Liver (tissue), 9 donors: ENCODE data around the gene MYO6. TPM values are rescaled to one million over a fixed set of nuclear protein-coding genes. Genes with fewer than 3 reads are reported as not detected.

ENCODE experiments used
- DNase-seq: peaks from one replicate; pipeline ENCODE4 v3.0.0-alpha.2; 2017; ENCODE audit warnings: low spot score
- H3K27ac ChIP-seq, 2 donors: one replicate each; pipeline ENCODE4 v1.7.0; 2013; ENCODE audit warnings: inconsistent platforms in 2 of 2, low read length in 2 of 2, control low read depth in 1 of 2, low read depth in 1 of 2, mild to moderate bottlenecking in 1 of 2
- H3K27me3 ChIP-seq, 4 donors: one replicate each; pipeline versions ENCODE4 v1.6.1 to v1.7.0; 2013; ENCODE audit warnings: low read length in 3 of 4, inconsistent platforms in 1 of 4, mild to moderate bottlenecking in 1 of 4, moderate library complexity in 1 of 4; ENCODE audit not compliant: control insufficient read depth in 4 of 4, insufficient read depth in 4 of 4
- H3K36me3 ChIP-seq, 4 donors: one replicate each; pipeline versions ENCODE4 v1.6.1 to v1.7.0; 2013; ENCODE audit warnings: low read length in 3 of 4, mild to moderate bottlenecking in 3 of 4, low read depth in 1 of 4, moderate library complexity in 1 of 4; ENCODE audit not compliant: control insufficient read depth in 4 of 4, insufficient read depth in 3 of 4
- H3K4me1 ChIP-seq, 4 donors: one replicate each; pipeline versions ENCODE4 v1.6.1 to v1.7.0; 2013; ENCODE audit warnings: low read length in 3 of 4, mild to moderate bottlenecking in 3 of 4, moderate library complexity in 1 of 4; ENCODE audit not compliant: control insufficient read depth in 4 of 4, insufficient read depth in 4 of 4
- H3K4me3 ChIP-seq, 3 donors: one replicate each; pipeline versions ENCODE4 v1.6.1 to v1.7.0; 2013; ENCODE audit warnings: low read length in 3 of 3, control low read depth in 1 of 3, low read depth in 1 of 3, mild to moderate bottlenecking in 1 of 3
- H3K9ac ChIP-seq, 2 donors: one replicate each; pipeline ENCODE4 v1.7.0; 2013; ENCODE audit warnings: low read length in 2 of 2, mild to moderate bottlenecking in 2 of 2, moderate library complexity in 2 of 2, control low read depth in 1 of 2, low read depth in 1 of 2
- H3K9me3 ChIP-seq, 4 donors: one replicate each; pipeline versions ENCODE4 v1.6.1 to v1.7.0; 2013; ENCODE audit warnings: low read length in 3 of 4; ENCODE audit not compliant: control insufficient read depth in 4 of 4
- ATF3 ChIP-seq: IDR thresholded peaks from 2 replicates; pipeline ENCODE4 v1.6.1; 2016; ENCODE audit warnings: antibody characterized with exemption
- CTCF ChIP-seq: fragments of 150-350 bp; IDR thresholded peaks from 2 replicates; pipeline ENCODE4 v1.5.1; 2017; ENCODE audit warnings: improper control_type of control experiment, low read depth, low read length; ENCODE audit not compliant: missing input control
- FOXA1 ChIP-seq: IDR thresholded peaks from 2 replicates; pipeline ENCODE4 v1.6.1; 2016; ENCODE audit warnings: antibody characterized with exemption
- FOXA2 ChIP-seq: IDR thresholded peaks from 2 replicates; pipeline ENCODE4 v1.6.1; 2016; ENCODE audit warnings: antibody characterized with exemption
- GABPA ChIP-seq, 2 donors: IDR thresholded peaks in 1 of 2; conservative IDR thresholded peaks in 1 of 2; 2 replicates each; pipeline ENCODE4 v1.6.1; 2016; ENCODE audit warnings: antibody characterized with exemption in 2 of 2, mild to moderate bottlenecking in 1 of 2, moderate library complexity in 1 of 2
- HNF4A ChIP-seq, 2 donors: conservative IDR thresholded peaks; 2 replicates each; pipeline ENCODE4 v1.6.1; 2016; ENCODE audit warnings: antibody characterized with exemption in 2 of 2, mild to moderate bottlenecking in 2 of 2
- HNF4G ChIP-seq: IDR thresholded peaks from 2 replicates; pipeline ENCODE4 v1.6.1; 2016; ENCODE audit warnings: antibody characterized with exemption
- JUND ChIP-seq, 2 donors: IDR thresholded peaks; 2 replicates each; pipeline ENCODE4 v1.6.1; 2016; ENCODE audit warnings: antibody characterized with exemption in 2 of 2
- NR2F2 ChIP-seq: IDR thresholded peaks from 2 replicates; pipeline ENCODE4 v1.6.1; 2016; ENCODE audit warnings: antibody characterized with exemption
- RAD21 ChIP-seq, 2 donors: IDR thresholded peaks; 2 replicates each; pipeline ENCODE4 v1.6.1; 2016; ENCODE audit warnings: antibody characterized with exemption in 2 of 2, mild to moderate bottlenecking in 2 of 2
- RXRA ChIP-seq, 2 donors: IDR thresholded peaks; 2 replicates each; pipeline ENCODE4 v1.6.1; 2017 to 2018; ENCODE audit warnings: antibody characterized with exemption in 2 of 2, mild to moderate bottlenecking in 1 of 2
- SP1 ChIP-seq: IDR thresholded peaks from 2 replicates; pipeline ENCODE4 v1.6.1; 2018; ENCODE audit warnings: antibody characterized with exemption, mild to moderate bottlenecking
- TAF1 ChIP-seq: conservative IDR thresholded peaks from 2 replicates; pipeline ENCODE4 v1.6.1; 2016; ENCODE audit warnings: antibody characterized with exemption, mild to moderate bottlenecking
- YY1 ChIP-seq: IDR thresholded peaks from 2 replicates; pipeline ENCODE4 v1.6.1; 2016; ENCODE audit warnings: antibody characterized with exemption, mild to moderate bottlenecking
- WGBS: extraction: QIAGEN DNeasy Blood & Tissue Kit; methylation state at CpG from one replicate; pipeline ENCODE4 v1.1.7; 2013; 5-methylcytosine and 5-hydroxymethylcytosine counted together
- polyA plus RNA-seq, 2 donors: library from polyadenylated mRNA; stranded (reverse) in 1 of 2; unstranded in 1 of 2; fragments of 200-250 nt in 1 of 2; fragments of >200 nt in 1 of 2; fragmentation: Nextera tagmentation in 1 of 2; extraction: Ambion mirVana in 1 of 2; gene quantifications; one replicate each; pipeline versions ENCODE4 v1.2.1 to v1.2.3, GENCODE V29; 2013 to 2015
- total RNA-seq, 2 donors: library from RNA; depleted of rRNA; stranded (reverse); fragments of >200 nt; gene quantifications; one replicate each; pipeline ENCODE4 v1.2.3, GENCODE V29; 2014
- TF ChIP-seq, protein P1 (sequence below): IDR thresholded peaks from 2 replicates; pipeline ENCODE4 v1.6.1; 2016; ENCODE audit warnings: antibody characterized with exemption, mild to moderate bottlenecking
- donor health status: healthy.
- donor health status: healthy.
- donor health status: healthy.
- donor health status: healthy.
- donor health status: healthy.

MYO6 gene
- total and polyA plus RNA-seq, 4 donors, result 6.5 to 18.3 (median 12.7) TPM

DNA sequence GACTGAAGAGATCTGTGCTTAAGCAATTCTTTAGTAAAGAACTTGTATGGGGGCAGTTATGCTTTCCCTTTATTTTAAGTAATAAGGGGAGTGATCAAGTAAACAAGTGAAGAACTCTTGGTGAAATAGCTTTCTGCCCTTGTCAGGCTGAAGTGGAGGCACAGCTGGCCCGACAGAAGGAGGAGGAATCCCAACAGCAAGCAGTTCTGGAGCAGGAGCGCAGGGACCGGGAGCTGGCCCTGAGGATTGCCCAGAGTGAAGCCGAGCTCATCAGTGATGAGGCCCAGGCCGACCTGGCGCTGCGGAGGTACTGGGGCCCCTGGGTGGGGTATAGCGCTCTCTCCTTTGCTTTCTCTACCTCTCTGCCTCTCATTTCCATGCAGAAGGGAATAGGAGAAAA lies 143.3 kb downstream of the MYO6 start:
- H3K4me1 ChIP-seq, result peaks cover 0 to 2% (median 2%) of the 10 kb centered on the region in 4 donors
- no peak overlapping the region for H3K27ac ChIP-seq
- no peaks in the 10 kb centered on the region for H3K27me3 ChIP-seq
- no peak overlapping the region for H3K9ac ChIP-seq
- no peak for DNase-seq
- no peak overlapping the region for H3K4me3 ChIP-seq
- 97% methylated on average over 8 of the region's 8 CpGs for WGBS
- H3K36me3 ChIP-seq, result no peaks in the 10 kb centered on the region
- no peak for TF ChIP-seq SP1
- TF ChIP-seq FOXA1, result no peak
- TF ChIP-seq GABPA (IDR thresholded peaks at IDR 0.05 in 1 of 2, conservative IDR thresholded peaks at IDR 0.05 in 1 of 2), result no peak
- TF ChIP-seq ATF3, result no peak
- no peak for TF ChIP-seq YY1
- TF ChIP-seq NR2F2, result no peak
- no peak for TF ChIP-seq FOXA2
- TF ChIP-seq JUND (IDR thresholded peaks at IDR 0.05), result no peak
- TF ChIP-seq HNF4G, result no peak
- TF ChIP-seq RAD21 (IDR thresholded peaks at IDR 0.05), result no peak
- TF ChIP-seq TAF1, result no peak
- TF ChIP-seq, protein P1, sequence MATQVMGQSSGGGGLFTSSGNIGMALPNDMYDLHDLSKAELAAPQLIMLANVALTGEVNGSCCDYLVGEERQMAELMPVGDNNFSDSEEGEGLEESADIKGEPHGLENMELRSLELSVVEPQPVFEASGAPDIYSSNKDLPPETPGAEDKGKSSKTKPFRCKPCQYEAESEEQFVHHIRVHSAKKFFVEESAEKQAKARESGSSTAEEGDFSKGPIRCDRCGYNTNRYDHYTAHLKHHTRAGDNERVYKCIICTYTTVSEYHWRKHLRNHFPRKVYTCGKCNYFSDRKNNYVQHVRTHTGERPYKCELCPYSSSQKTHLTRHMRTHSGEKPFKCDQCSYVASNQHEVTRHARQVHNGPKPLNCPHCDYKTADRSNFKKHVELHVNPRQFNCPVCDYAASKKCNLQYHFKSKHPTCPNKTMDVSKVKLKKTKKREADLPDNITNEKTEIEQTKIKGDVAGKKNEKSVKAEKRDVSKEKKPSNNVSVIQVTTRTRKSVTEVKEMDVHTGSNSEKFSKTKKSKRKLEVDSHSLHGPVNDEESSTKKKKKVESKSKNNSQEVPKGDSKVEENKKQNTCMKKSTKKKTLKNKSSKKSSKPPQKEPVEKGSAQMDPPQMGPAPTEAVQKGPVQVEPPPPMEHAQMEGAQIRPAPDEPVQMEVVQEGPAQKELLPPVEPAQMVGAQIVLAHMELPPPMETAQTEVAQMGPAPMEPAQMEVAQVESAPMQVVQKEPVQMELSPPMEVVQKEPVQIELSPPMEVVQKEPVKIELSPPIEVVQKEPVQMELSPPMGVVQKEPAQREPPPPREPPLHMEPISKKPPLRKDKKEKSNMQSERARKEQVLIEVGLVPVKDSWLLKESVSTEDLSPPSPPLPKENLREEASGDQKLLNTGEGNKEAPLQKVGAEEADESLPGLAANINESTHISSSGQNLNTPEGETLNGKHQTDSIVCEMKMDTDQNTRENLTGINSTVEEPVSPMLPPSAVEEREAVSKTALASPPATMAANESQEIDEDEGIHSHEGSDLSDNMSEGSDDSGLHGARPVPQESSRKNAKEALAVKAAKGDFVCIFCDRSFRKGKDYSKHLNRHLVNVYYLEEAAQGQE, result no peak
- H3K9me3 ChIP-seq, result no peaks in the 10 kb centered on the region

GRCh38 chr6:75893058-75893775 lies 144.2 kb downstream of the MYO6 start:
- Histone ChIP-seq H3K27ac (no peak overlapping the region), H3K4me1 (peaks cover 0 to 2% (median 2%) of the 10 kb centered on the region in 4 donors), H3K4me3 (no peak overlapping the region), H3K9ac (no peak overlapping the region), H3K36me3 (peaks cover 0 to under 1% (median 0%) of the 10 kb centered on the region in 4 donors), H3K9me3 (no peaks in the 10 kb centered on the region), H3K27me3 (no peaks in the 10 kb centered on the region)
- DNase-seq, result no peak
- 10% methylated on average over 5 of the region's 5 CpGs for WGBS
- TF ChIP-seq RXRA (IDR thresholded peaks at IDR 0.05), result peak; percentile 8 to 12
- peak; percentile 66 for TF ChIP-seq CTCF
- TF ChIP-seq HNF4A (conservative IDR thresholded peaks at IDR 0.05), result peak in 1 of 2 donors; percentile 7
- TF ChIP-seq SP1, result no peak
- no peak for TF ChIP-seq GABPA (IDR thresholded peaks at IDR 0.05 in 1 of 2, conservative IDR thresholded peaks at IDR 0.05 in 1 of 2)
- TF ChIP-seq RAD21 (IDR thresholded peaks at IDR 0.05), result peak; percentile 89 to 92
- TF ChIP-seq FOXA2, result no peak
